Activated CD4-positive, alpha-beta T cell treated with anti-CD3 and anti-CD28 coated beads for 24 hours (primary cell): ENCODE results near the gene UBQLNL.

Experiments used
- DNase-seq, 2 donors: peaks; one replicate each; pipeline ENCODE4 v3.0.0-alpha.2; 2020; ENCODE audit warnings: low read depth in 2 of 2

UBQLNL gene, protein sequence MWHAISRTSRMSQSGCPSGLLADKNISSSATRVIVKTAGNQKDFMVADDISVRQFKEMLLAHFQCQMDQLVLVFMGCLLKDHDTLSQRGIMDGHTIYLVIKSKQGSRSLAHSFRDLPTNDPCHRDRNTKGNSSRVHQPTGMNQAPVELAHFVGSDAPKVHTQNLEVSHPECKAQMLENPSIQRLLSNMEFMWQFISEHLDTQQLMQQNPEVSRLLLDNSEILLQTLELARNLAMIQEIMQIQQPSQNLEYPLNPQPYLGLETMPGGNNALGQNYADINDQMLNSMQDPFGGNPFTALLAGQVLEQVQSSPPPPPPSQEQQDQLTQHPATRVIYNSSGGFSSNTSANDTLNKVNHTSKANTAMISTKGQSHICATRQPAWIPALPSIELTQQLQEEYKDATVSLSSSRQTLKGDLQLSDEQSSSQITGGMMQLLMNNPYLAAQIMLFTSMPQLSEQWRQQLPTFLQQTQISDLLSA

DNA sequence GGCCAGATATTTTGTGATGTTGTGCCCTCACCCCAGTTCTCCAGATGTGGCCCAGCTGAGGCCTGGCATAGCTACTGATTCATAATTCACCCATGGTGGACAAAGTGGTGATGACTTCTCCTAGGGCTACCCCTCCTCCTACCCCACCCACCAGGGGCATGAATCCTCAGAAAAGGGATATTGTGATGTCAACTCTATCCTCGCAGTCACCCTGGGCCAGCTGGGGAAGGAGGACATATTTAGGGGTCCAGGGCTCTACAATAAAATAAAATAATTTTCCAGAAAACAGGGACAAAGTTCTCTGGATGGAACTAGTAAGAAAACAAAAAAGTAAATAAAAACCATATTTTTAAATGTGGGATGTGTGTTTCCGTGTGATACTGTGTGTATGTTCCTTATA lies at the start of gene UBQLNL:
TSS of gene UBQLNL (minus strand) at position 101 of the 400 bp plus-strand sequence. CDS start 258 bp downstream, outside the sequence.
- no peak for DNase-seq

DNA sequence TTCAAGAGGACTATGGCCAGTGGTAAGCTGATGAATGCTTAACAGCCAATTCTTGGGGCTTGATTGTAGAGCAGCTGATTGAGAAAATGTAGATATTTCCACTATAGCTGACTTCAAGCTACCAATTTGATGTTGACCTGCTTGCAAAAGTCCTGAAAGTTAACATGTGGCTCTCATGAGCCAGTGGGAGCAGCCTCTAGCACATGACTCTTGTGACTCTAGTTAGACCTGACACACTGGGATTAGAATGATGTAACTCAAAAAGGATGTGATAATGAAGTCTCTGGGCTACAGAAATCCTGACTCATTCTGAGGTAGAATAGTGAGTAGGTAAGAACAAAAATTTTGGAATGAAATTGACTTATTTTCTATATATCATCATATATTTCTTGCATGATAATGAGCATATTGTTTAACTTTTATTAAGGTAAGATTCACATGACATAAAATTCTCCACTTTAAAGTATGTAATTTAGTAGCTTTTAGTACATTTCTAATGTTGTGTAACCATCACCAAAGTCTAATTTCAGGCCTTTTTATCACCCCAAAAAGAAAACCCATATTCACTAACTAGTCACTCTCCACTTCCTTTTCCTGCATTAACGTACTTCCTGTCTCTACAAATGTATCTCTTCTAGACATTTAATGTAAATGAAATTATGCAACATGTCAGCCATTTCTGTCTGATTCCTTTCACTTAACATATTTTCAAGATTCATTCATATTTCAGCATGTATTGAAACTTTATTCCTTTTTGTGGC lies 47.9 kb upstream of the UBQLNL start:
- no peak for DNase-seq

DNA sequence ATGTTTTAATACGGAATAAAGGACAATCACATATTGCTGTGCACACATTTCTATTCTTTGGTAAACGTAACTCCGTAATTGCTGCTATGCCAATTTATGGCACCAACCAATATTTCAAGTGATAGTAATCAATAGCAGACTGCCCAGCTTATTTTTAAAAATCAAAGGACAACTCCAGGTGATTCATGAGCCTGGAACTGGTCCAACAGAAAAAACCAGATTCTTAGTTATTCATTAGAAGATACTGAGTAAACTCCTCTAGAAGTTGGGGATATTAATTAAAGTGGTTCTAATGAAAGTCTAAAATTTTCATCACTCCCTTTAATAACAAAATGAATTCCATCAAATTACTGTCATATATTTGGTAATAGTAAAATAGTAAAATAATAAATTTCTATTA lies 41.3 kb upstream of the UBQLNL start:
- DNase-seq = no peak

DNA sequence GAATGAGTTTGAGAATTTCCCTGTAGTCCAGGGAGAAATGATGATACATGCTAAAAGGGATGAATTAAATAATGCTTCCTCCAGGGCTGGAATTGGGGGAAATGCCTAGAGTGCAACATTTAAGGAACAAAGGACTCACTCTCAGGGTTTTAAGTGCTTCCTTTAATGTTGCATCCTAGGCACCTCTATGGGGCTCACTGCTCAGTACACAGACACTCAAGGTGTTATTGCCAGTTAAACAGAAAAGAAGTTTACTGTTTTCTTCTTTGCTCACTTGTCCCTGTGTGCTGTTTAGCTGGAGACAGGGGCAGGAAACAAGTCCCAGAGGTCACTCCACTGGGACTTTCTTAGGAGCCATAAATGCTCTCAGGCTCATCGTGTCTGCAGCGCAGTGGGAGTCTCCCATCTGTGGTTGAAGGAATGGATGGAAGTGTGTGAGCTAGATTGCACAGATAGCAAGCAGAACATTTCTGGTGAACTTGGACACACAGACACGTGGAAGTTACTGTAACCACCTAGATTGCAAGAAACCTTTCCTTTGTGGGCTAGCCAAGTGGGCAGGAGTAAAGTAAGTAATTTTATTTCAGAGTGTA lies 40.2 kb upstream of the UBQLNL start:
- DNase-seq = no peak

DNA sequence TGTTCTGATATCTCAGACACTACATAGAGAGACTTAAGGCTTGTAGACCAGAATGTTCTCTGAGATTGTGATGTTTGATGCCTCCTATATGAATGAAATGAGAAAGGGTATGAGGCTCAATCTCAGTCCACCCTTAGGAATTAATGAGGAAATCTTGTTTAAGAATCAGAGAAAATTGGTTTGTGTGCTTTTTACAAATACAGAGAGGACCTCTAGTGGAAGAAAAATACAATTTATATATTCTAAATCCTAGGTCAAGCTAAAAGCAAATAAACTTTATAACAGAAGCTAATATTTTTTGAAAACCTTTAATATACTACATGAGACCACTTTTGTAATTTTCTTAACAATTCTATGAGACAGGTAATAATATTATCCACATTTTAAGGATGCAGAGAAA lies 36.8 kb upstream of the UBQLNL start:
- no peak for DNase-seq

DNA sequence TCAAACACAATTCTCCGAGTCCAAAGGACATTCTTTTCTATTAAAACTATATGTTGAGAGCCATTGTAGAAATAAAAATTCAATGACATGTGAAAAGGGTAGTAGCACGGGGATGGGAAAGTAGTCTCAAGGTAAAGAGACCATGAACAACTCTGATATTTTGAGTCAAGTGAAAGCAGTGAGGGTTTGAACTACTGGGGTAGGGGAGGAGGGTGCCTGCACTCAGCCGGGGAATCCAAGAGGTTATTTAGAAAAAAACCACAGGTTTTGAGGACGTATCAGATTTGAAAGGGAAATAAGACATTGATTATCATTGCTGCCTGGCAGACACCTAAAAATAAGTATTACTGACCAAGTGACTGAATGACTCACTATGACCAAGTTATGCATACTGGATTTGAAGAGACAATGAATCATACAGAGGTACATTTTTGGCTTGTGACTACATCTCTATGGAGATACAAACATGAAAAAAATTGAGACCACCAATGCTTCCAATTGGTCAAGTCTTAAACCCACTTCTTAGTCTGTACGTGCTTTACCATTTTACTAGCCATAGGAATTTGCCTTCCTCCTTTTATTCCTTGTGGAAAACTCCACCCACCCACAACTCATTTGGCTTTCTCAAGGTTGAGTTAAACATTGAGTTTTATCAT lies 34.1 kb upstream of the UBQLNL start:
- no peak for DNase-seq

DNA sequence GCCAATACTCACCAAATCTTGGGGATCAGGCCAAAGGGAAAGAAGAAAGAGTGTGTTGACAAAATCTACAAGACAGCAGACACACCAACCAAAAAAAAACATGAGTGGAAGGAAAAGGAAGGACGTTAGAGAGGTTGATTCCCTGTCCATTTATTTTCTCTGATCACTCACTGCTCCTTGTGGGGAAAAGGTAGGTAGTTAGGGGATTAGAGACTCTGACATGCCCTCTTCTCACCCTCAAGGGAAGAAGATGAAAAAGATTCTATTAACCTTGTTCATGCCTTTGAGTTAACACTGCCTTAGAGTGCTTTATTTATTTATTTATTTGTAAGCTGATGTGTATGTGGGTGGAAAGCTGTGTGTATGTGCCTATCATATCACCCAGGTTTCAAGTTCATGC lies 31.9 kb upstream of the UBQLNL start, which contains the start of gene OR52H1:
TSS of gene OR52H1 (minus strand) at position 101 of the 400 bp plus-strand sequence. CDS start 3,035 bp downstream, outside the sequence.
- no peak for DNase-seq

DNA sequence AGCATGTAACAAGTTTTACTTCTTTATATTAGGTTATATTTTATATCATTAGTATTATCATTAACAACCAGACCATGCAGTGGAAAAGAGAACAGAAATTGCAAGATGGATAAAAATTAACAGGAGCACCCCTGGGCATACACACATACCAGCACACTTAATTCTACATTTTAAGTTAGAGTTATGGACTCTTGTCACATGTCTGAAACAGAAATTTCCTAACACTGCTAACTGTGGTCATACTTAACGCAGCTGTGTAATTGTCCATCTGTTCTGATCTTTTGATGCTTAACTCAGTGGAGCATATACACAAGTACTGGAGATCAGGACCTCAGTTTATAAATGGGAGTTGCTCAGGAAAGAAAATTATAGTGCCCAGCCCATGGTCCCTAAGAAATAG lies 31.5 kb upstream of the UBQLNL start:
- DNase-seq = no peak

DNA sequence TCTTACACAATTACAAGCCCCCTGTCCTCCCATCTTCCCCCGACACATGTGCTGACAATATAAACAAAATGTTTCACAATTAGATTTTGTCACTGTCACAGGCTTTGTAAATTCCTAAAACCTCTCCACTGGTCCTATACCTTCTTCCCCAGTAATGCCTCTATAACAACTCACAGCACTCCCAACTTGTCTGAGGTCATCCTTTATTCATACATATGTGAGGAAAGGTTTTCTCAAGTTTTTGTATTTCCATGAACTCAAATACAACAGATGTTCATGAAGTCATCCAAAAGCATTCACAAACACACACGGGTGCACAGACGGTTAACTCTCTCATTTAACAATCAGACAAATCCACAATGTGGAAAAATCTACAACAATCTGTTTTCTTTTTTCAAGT lies 30.0 kb upstream of the UBQLNL start:
- DNase-seq = no peak

DNA sequence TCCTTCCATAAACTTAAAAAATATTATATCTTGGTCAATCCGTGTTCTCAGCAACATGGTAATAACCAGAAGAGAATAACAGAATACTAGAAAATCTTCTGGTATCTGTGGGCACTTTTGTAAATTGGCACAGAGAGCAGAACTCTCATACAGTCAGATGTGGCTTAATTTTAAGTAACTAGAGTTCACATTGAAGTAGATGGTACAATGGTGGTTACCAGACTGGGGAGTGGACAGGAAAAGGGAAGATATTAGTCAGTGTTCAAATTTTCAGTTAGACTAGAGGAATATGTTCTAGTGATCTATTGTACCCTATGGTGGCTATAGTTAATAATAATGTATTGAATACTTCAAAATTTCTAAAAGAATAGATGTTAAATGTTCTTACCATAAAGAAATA lies 24.9 kb upstream of the UBQLNL start:
- no peak for DNase-seq

DNA sequence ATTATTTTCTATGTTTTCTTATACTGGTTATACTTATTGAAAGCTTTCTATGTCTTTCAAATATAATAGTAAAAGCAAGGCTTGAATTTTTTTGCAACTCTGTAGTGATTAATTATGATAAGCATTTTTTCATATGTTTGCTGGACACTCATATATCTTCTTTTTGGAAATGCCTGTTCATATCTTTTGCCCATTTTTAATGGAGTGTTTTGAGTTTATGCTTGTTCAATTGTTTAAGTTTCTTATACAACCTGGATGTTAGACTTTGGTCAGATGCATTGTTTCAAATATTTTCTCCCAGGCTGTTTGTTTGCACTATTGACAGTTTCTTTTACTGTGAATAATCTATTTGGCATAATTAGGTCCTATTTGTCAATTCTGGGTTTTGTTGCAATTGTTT lies 20.0 kb upstream of the UBQLNL start:
- DNase-seq = no peak

DNA sequence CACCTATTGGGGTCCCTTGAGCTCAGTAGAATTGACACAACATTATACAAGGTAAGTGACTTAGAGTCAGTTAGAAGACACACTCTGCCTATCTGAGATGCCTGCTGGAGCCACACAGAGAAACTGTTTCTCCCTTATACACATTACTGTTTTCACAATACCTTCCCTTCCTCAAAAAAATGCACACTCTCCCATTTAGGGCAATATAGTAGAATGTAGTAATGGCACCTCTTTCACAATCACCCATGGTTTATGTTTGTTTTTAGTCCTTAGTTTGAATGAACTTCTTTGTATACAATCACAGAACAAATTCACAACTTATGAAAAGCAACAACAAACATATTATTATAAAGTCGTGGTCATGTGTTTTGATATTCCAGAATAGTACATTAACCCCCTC lies 17.5 kb upstream of the UBQLNL start:
- DNase-seq = no peak

DNA sequence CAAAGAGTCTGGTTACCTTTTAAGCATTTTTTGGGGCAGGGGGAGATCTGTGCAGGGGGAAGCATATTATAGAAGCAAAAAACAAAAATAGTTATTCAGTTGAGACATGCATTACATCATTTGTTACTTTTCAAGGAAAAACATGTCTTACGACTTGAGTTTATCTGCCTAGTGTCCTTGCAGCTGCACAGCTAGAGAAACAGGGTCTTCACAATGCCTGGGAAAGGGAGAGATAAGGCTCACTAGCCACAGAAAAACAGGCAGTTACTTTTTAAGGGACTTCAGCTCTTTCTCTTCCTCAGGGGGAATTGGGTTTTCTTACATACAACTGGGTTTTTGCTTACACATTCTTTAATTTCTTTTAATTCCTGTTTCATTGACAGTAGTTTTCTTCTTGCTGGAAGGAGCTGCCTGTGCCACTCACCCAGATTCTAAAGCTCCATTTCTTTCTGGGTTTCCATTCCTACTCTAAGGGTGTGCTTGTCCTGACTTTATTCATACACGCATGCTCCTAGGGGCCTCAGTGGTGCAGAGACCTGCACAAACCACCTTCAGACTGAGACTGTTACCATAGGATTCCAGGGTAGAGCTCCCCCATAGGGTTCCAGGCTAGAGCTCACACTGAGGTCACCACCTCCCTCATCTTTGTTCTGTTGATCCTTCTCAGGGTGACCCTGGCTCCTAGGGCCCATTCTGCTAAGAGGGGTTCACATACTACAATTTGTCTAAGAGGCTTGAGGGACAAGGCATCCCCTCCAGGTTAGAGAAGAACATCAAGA lies 14.7 kb upstream of the UBQLNL start:
- DNase-seq = no peak

DNA sequence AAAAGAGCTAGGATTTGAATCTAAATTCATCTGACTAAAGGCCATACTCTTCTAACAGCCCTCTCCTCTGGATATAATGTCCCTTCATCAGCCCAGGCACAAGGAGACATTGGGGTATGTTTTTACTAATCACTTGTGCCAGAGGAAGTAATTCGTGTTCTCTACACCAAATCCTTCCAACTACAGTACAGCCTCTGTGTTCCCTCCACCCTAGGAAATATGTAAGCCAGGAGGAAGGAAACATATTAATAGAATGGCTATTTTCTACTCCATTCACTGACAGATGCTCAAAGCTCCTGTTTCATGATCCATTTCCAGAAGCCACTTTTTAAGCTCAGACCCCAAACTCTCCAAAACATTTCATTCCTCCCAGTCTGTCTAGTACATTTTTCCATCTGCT lies 12.0 kb upstream of the UBQLNL start:
- DNase-seq = no peak

DNA sequence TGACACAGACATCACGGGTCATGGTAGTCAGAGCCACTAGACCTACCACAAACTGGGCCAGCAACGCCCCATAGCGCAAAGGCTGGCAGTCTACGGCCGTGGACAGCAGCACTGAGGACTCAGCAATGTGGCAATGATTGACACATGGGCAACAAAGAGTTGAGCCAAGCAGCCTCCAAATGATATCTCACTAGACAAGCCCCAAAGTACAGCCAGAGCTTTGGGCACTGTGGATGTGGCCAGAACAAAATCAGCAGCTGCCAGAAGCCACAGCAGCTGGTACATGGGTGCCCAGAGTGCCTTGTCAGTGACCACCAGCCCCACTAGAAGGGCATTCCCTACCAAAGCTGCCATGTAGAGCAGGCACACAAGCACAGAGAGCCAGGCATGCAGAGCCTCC lies 11.2 kb upstream of the UBQLNL start:
- no peak for DNase-seq

DNA sequence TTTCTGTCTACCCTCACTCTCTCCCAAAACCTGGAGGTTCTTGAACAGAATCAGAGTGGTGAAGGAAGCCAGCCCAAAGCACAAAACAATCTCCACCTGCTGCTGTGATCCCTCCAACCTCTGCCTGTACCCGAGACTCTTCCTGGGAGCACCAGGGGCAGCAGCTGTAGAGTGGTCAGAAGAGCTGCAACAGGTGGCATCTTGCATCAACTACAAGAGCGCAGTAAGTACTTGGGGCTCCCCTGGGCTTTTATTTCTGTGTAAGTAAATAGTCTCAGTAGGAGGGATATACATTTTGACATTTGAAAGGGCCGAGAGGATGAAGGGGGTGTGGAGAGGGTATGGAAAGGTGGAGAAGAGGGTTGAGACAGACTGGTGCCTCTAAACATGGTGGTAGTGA lies 8.3 kb upstream of the UBQLNL start:
- DNase-seq = no peak

DNA sequence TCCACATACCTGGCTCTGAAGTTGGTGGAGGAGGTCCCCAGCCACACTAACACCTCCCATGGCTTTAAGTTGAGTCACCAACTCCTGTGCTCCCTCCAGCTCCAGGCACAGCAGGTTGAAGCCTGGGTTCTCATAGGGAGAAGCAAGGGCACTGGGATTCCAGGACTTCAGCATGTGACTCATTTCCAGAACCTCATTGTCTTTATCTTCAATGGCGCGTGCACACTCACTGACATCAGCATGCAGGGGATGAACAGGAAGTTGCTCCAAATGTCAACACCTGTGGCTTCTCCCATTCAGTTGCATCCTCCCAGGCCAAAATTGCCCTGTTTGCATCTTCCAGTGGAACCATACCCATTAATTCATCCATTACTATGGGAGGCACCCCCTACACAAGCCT lies 5.8 kb upstream of the UBQLNL start:
- no peak for DNase-seq

DNA sequence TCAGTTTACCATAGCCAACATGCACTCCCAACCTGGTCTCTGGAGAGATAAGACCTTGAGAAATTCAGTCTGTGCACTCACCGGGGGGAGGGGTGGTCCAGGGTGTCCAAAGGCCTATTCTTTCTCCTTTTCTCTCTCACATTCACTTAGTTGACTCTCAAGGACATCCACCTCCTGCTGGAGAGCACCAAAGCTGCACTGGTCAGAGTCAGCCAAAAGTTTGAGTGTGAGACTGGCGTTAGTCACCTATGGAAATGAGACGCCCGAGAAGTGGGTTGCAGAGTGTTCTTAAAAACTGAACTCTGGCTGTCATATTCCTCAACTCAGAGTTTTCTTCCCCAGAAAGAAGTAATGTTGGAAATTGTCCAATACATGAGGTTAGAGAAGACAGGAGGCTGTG lies 5.0 kb upstream of the UBQLNL start:
- DNase-seq = no peak

DNA sequence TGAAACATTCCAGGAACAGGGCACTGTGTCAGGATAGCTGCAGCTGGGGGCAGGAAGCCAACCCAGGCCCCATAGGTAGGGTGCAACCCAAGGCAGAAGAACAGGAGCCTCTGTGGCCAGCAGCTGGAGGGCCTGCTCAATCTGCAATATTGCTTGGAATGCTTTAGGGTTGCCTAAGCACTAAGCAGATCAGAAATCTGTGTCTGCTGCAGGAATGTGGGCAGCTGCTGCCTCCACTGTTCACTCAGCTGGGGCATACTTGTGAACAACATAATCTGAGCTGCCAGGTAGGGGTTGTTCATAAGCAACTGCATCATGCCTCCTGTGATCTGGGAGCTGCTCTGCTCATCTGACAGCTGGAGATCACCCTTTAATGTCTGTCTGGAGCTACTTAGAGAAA lies 1.7 kb downstream of the UBQLNL start:
- no peak for DNase-seq

DNA sequence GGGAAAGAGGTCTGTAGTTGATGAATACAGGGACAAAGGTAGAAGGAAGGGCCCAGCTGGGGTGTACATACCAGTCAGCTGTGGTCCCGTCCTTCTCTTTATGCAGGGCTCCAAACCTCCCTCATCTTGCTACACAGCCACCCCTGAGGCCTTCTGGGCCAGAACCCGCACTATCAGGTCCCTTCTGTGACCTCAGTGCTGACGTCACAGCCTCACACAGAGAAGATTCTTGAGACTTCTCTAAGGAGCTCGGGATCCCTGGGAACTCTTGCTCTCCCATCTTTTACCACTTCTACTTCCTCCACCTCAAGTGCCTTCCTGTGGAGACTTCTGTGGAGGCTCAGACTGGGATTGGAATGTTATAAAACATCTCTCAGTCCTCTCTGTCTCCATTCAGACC lies 6.7 kb downstream of the UBQLNL start, which contains the start of gene UBQLN3:
TSS of gene UBQLN3 (minus strand) at position 155 of the 400 bp plus-strand sequence. CDS start 399 bp downstream, outside the sequence.
- no peak for DNase-seq

DNA sequence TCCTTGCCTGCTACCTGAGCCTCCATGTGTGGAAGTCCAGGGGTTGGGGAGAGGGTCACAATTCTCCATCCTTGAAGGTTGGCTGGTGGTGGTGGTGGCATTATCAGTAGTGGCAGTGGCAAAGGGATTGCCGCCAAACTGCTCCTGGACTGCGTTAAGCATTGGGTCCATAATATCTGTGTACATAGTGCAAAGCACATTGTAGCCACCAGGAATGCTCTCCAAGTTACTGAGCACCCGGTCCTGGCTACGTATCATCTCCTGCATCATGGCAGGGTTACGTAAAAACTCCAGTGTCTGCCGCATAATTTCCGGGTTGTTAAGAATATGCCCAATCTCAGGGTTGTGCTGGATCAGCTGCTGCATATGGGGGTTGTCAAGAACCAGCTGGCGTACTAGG lies 7.9 kb downstream of the UBQLNL start:
- no peak for DNase-seq
